ENCODE measurements around the gene CNPY1. TPM values are rescaled to one million over a fixed set of nuclear protein-coding genes. Genes with fewer than 3 reads are reported as not detected.

The CNPY1 gene
- total RNA-seq, 2 donors from 2014 or later = not detected

GRCh38 chr7:155462163-155462735 lies 84.1 kb downstream of the CNPY1 start:
- intact Hi-C loops (cut with DNase I) = no loop called here
- H3K27me3 ChIP-seq = peaks cover 95% of the 10 kb centered on the region
- H3K36me3 ChIP-seq = no peaks in the 10 kb centered on the region
- no peaks in the 10 kb centered on the region for H3K9me3 ChIP-seq
- no peak overlapping the region for H3K4me3 ChIP-seq
- no peak overlapping the region for H3K9ac ChIP-seq (ENCODE audit: low read depth in 2 of 2, low read length in 2 of 2)
- DNase-seq = no peak
- H3K27ac ChIP-seq = no peak overlapping the region
- H3K4me1 ChIP-seq = peaks cover 8% of the 10 kb centered on the region
- no peak for TF ChIP-seq CTCF (IDR thresholded peaks at IDR 0.05)

- Histone ChIP-seq H3K36me3 (no peaks in the 10 kb centered on the region), H3K27ac (no peak overlapping the region), H3K4me3 (no peak overlapping the region), H3K4me1 (peaks cover 3% of the 10 kb centered on the region), H3K27me3 (peaks cover 95% of the 10 kb centered on the region), H3K9me3 (no peaks in the 10 kb centered on the region), H3K9ac (ENCODE audit: low read depth in 2 of 2, low read length in 2 of 2) (no peak overlapping the region)
- no peak for DNase-seq
- intact Hi-C loops (cut with DNase I) = no loop called here
- TF ChIP-seq CTCF (IDR thresholded peaks at IDR 0.05) = no peak
Observed at GRCh38 chr7:155461631-155462030, 84.7 kb downstream of the CNPY1 start.

GRCh38 chr7:155460926-155461613 lies 85.3 kb downstream of the CNPY1 start:
- no peak for TF ChIP-seq CTCF (IDR thresholded peaks at IDR 0.05)
- H3K9me3 ChIP-seq = no peaks in the 10 kb centered on the region
- no peak overlapping the region for H3K27ac ChIP-seq
- H3K9ac ChIP-seq (ENCODE audit: low read depth in 2 of 2, low read length in 2 of 2) = no peak overlapping the region
- intact Hi-C loops (cut with DNase I) = no loop called here
- no peak overlapping the region for H3K4me3 ChIP-seq
- no peak for DNase-seq
- H3K27me3 ChIP-seq = peaks cover 95% of the 10 kb centered on the region
- H3K36me3 ChIP-seq = no peaks in the 10 kb centered on the region
- no peaks in the 10 kb centered on the region for H3K4me1 ChIP-seq

GRCh38 chr7:155459700-155460461 lies 86.5 kb downstream of the CNPY1 start:
- no peaks in the 10 kb centered on the region for H3K4me1 ChIP-seq
- no peak for DNase-seq
- H3K27me3 ChIP-seq = peaks cover 95% of the 10 kb centered on the region
- intact Hi-C loops (cut with DNase I) = no loop called here
- no peak overlapping the region for H3K27ac ChIP-seq
- no peaks in the 10 kb centered on the region for H3K9me3 ChIP-seq
- H3K4me3 ChIP-seq = no peak overlapping the region
- H3K36me3 ChIP-seq = no peaks in the 10 kb centered on the region
- TF ChIP-seq CTCF (IDR thresholded peaks at IDR 0.05) = no peak
- no peak overlapping the region for H3K9ac ChIP-seq (ENCODE audit: low read depth in 2 of 2, low read length in 2 of 2)

- Histone ChIP-seq H3K27ac (no peak overlapping the region), H3K9me3 (no peaks in the 10 kb centered on the region), H3K4me1 (peaks cover 3% of the 10 kb centered on the region), H3K36me3 (no peaks in the 10 kb centered on the region), H3K27me3 (peaks cover 95% of the 10 kb centered on the region), H3K9ac (ENCODE audit: low read depth in 2 of 2, low read length in 2 of 2) (no peak overlapping the region), H3K4me3 (peak overlapping the region; percentile 15)
- TF ChIP-seq CTCF (IDR thresholded peaks at IDR 0.05) = no peak
- intact Hi-C loops (cut with DNase I) = no loop called here
- no peak for DNase-seq
Observed at GRCh38 chr7:155458878-155459699, 87.3 kb downstream of the CNPY1 start.
